ENCODE measurements around the gene LURAP1L.
A peak's percentile ranks its signal among the peaks of the same experiment; 100 is the strongest.

Gene LURAP1L

DNA sequence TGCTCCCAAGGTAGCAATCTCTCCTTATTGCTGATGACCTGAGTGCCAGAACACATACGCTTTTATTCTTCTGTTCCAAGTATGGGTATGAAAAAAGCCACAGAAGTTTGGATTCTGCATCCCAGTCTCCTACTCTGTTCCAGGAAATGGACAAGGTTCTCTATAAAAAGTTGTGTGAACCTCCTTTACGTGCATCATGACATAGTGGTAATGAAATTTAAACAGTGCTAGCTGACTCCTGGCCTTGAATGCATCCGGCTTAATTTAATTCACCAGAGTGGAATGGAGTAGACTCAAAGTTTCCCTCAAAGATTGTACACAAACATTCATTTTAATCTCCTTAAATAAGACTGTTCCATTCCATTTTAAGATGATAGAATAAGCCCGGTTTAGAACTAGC is 68.9 kb downstream of the LURAP1L start:
- H3K27ac ChIP-seq, result no peak overlapping the region
- H3K27me3 ChIP-seq (replicated peaks), result no peaks in the 10 kb centered on the region
- no peaks in the 10 kb centered on the region for H3K36me3 ChIP-seq (replicated peaks)
- no peak for TF ChIP-seq CTCF (IDR thresholded peaks at IDR 0.05; ENCODE audit: low read depth, low read length, missing control alignments)
- DNase-seq, result no peak
- in situ Hi-C loops (cut with HindIII; ENCODE audit: low pct_ligation_motif_present, low sequenced_read_pairs), result no loop called here
- no peak overlapping the region for H3K4me3 ChIP-seq (ENCODE audit: low read depth, low read length)

- in situ Hi-C loops (cut with HindIII; ENCODE audit: low pct_ligation_motif_present, low sequenced_read_pairs), result no loop called here
- H3K27ac ChIP-seq, result no peak overlapping the region
- no peak for TF ChIP-seq CTCF (IDR thresholded peaks at IDR 0.05; ENCODE audit: low read depth, low read length, missing control alignments)
- no peak overlapping the region for H3K4me3 ChIP-seq (ENCODE audit: low read depth, low read length)
- no peaks in the 10 kb centered on the region for H3K36me3 ChIP-seq (replicated peaks)
- H3K27me3 ChIP-seq (replicated peaks), result no peaks in the 10 kb centered on the region
- DNase-seq, result no peak
Observed at GRCh38 chr9:12846035-12846434, 71.2 kb downstream of the LURAP1L start.

DNA sequence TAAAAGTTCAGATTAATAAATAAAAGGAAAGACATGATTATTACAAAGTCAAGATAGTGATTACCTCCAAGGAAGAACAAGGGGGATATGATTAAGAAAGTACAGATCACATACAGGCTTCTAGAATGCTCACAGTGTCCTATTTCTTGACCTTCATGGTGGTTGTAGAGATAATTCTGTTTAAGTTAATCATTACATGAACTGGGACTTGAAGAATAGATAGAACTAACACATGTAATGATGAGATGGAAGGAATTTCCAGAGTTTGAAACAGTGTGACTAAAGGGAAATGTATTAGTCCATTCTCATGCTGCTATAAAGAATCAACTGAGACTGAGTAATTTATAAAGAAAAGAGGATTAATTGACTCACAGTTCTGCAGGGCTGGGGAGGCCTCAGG is 72.7 kb downstream of the LURAP1L start:
- no peaks in the 10 kb centered on the region for H3K27me3 ChIP-seq (replicated peaks)
- TF ChIP-seq CTCF (IDR thresholded peaks at IDR 0.05; ENCODE audit: low read depth, low read length, missing control alignments), result no peak
- no peak for DNase-seq
- H3K4me3 ChIP-seq (ENCODE audit: low read depth, low read length), result no peak overlapping the region
- in situ Hi-C loops (cut with HindIII; ENCODE audit: low pct_ligation_motif_present, low sequenced_read_pairs), result no loop called here
- no peak overlapping the region for H3K27ac ChIP-seq
- H3K36me3 ChIP-seq (replicated peaks), result no peaks in the 10 kb centered on the region

DNA sequence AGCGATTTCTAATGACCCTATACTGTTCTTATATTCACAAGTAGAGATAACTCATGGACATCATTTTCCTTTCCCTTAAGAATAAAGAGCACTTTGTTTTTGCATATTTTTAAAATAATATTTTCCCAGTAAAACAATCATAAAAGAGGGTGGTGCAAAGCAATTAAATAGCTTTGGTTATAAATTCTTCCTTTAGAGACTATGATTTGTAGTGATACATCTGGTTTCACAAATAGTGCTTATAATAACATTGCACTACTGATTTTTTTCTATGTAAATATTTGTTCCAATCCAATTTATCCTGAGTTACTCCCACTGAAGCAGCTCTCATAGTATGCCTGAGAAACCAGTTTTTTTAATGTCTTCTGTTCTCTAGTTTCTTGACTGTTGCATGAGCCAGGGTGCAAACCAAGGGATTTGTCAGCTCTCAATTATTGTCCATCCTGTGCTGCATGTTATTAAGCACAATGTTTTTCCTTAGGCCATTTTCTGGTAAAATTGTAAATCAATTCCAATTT is 74.7 kb downstream of the LURAP1L start:
- no peak for TF ChIP-seq CTCF (IDR thresholded peaks at IDR 0.05; ENCODE audit: low read depth, low read length, missing control alignments)
- no peak overlapping the region for H3K27ac ChIP-seq
- no peaks in the 10 kb centered on the region for H3K36me3 ChIP-seq (replicated peaks)
- no peak overlapping the region for H3K4me3 ChIP-seq (ENCODE audit: low read depth, low read length)
- in situ Hi-C loops (cut with HindIII; ENCODE audit: low pct_ligation_motif_present, low sequenced_read_pairs), result no loop called here
- H3K27me3 ChIP-seq (replicated peaks), result no peaks in the 10 kb centered on the region
- DNase-seq, result no peak

- no peak overlapping the region for H3K4me3 ChIP-seq (ENCODE audit: low read depth, low read length)
- H3K27ac ChIP-seq, result no peak overlapping the region
- no peaks in the 10 kb centered on the region for H3K36me3 ChIP-seq (replicated peaks)
- no peak for DNase-seq
- no peaks in the 10 kb centered on the region for H3K27me3 ChIP-seq (replicated peaks)
- TF ChIP-seq CTCF (IDR thresholded peaks at IDR 0.05; ENCODE audit: low read depth, low read length, missing control alignments), result no peak
- in situ Hi-C loops (cut with HindIII; ENCODE audit: low pct_ligation_motif_present, low sequenced_read_pairs), result no loop called here
Observed at GRCh38 chr9:12851341-12852090, 76.7 kb downstream of the LURAP1L start.

DNA sequence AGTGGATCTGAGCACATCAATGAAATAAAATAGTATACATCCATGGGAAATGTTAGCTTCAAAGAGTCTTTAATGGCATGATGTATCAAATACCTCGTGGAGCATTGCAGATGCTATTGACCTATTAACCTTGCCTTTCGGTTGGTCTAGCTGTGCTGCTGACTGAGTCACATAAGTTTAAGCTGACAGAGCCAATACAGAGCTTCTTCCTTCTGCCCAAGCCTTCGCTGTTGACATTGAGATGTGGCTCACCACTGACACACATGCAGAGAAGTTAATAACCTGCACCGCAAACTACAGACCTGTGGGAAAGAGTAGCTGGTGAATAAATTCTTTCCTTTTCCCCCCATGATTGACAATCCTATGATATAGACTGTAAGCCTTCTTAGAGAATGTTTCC is 78.2 kb downstream of the LURAP1L start:
- Histone ChIP-seq H3K27ac (no peak overlapping the region), H3K36me3 (replicated peaks) (no peaks in the 10 kb centered on the region), H3K4me3 (ENCODE audit: low read depth, low read length) (no peak overlapping the region), H3K27me3 (replicated peaks) (no peaks in the 10 kb centered on the region)
- TF ChIP-seq CTCF (IDR thresholded peaks at IDR 0.05; ENCODE audit: low read depth, low read length, missing control alignments), result no peak
- DNase-seq, result peak; percentile 3
- in situ Hi-C loops (cut with HindIII; ENCODE audit: low pct_ligation_motif_present, low sequenced_read_pairs), result no loop called here

Data from brain microvascular endothelial cell (primary cell).